Fibroblast of the conjunctiva (primary cell): ENCODE measurements around the gene CAP2.
A peak's percentile ranks its signal among the peaks of the same experiment; 100 is the strongest.
"Not testable (repeated sequence)": the region's sequence is repeated elsewhere in the genome, so short reads cannot be mapped to it uniquely, and the experiment has no call there.

ENCODE experiments used
- DNase-seq: peaks from one replicate; pipeline ENCODE4 v3.0.0-alpha.2; 2010; ENCODE audit warnings: low read depth

CAP2 gene

DNA sequence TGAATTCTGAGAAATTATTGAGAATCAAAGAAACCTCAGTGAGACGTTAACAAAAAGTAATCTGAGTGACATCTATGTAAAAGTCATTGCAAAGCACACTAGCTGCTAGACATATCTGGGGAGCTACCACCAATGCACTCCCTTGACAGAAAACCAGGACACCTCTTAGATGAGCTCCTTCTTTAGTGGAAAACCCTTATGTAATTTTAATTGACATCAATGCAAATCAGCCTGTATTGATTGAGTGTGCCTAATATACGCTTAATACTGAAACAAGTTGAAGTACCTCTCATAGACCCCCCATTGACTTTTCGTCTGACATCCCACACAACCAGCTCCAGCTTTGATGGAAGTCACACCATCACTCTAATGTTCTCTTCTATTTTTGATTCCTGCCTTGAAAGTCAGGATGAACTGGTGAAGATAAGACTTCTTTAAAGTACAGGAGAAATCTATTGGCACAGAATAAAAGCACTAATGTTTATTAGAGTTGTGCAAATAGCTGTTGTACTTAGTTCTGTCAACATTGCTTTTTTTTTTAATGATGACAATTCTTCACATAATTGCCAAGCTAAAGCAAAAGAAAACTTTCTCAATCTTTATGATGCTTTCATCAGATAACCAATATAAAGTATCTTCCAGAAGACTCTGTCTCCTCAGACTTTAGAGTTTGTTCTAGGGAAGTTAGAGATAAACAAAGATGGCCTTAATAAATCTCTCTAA is 108.7 kb downstream of the CAP2 start:
- DNase-seq: no peak

GRCh38 chr6:17503051-17503450 is 109.7 kb downstream of the CAP2 start:
- DNase-seq: no peak

GRCh38 chr6:17504005-17504404 is 110.6 kb downstream of the CAP2 start:
- no peak for DNase-seq

GRCh38 chr6:17505062-17505476 is 111.7 kb downstream of the CAP2 start:
- no peak for DNase-seq

GRCh38 chr6:17505767-17506280 is 112.4 kb downstream of the CAP2 start:
- DNase-seq: no peak

DNA sequence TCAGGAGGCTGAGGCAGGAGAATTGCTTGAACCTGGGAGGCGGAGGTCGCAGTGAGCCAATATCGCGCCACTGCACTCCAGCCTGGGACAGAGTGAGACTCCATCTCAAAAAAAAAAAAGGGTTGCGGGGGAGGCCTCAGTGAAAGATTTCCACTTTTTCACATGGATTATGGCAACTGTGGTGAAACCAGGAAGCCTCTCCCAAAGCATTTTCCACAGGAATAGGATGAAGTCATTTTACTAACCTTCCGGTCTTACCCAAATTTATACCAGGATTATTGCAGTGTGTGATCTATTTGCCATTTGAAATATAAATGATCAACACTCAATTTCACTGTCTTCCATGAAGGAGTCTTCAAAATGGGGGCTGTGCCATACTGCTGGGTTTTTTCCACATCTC is 113.1 kb downstream of the CAP2 start:
- DNase-seq: no peak

GRCh38 chr6:17506962-17507361 is 113.6 kb downstream of the CAP2 start:
- DNase-seq: no peak

- no peak for DNase-seq
Measured at GRCh38 chr6:17511084-17511483, 117.7 kb downstream of the CAP2 start.

GRCh38 chr6:17511580-17511979 is 118.2 kb downstream of the CAP2 start:
- DNase-seq: no peak

DNA sequence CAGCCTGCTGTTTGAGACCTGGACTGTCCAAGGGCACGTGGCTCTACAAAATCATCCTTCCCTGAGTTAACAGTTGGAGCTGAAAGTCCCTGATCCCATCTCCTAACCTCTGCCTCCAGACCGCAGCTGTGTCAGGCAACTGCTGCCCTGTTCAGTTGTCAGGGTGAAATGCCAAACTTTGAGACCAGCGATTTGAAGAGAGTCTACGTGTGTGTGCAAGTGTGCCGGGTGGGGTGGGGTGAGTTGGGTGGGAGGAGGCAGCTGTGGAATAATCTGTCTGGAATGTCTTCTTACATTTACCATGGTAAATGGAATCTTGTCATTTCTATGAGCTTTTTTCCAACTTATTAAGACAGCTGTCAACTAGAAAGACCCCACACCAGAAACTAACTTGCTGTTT is 125.7 kb downstream of the CAP2 start:
- DNase-seq: no peak

GRCh38 chr6:17525637-17526036 is 132.2 kb downstream of the CAP2 start:
- no peak for DNase-seq

DNA sequence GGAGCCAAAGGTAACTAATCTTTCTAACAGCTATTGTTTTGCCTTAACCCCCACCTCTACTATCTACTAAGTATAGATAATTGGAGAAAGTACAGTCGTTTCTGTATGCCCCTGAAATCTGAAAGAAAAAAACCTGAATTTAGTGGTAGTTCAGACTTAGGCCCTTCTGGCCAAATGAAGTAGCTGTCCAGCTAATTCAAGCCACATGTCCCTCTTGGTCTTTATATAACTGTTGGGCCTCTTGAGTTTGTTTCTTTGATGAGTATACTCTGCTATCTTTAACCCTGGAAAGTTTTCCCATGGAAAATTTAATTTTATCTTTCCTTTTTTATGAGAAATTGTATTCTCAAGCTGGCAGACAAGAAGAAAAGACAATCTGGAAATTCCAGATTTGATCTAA is 133.7 kb downstream of the CAP2 start:
- DNase-seq: no peak

DNA sequence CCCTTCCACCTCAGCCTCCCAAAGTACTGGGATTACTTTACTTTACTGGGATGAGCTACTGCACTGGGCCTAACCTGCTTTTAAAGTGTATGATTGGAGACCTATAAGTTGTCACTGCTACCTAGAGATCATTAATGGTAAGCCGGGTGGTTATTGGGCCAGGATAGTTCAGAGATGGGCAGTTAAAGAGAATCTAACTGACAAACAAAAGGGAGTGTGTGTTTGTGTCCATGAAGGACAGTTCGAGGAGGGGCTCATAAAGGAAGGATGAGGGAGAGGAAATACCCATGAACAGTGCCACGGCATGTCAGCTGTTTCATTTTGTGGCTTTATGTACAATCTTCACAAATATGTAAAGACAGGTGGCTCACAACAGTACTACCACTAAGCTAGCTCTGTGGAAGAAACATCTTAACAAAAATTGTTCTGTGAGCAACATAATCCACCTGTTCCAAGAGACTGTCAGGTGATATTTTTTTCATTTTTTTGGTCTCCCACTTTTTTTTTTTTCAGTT is 137.0 kb downstream of the CAP2 start:
- no peak for DNase-seq

- no peak for DNase-seq
Measured at GRCh38 chr6:17536586-17536985, 143.2 kb downstream of the CAP2 start.

DNA sequence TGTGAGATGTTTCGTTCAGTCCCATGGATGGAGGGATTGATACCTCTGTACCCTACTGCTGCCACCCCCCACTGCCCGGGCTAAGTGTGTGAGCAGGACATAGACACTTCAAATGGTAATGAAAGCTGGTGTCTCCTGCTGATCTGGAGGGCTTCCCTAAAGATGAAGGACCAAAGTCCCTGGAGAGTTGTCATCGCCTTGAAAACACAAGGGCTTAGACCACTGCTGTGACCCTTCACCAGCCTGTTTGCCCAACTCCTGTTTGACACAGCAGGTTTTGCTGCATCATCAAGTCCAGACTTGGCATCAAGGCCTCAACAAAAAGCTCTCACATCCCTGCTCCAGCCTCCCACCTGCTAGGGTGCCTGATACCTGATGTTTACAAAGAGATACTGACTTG is 148.8 kb downstream of the CAP2 start:
- DNase-seq: no peak

- DNase-seq: not testable (repeated sequence)
Measured at GRCh38 chr6:17545681-17546080, 152.3 kb downstream of the CAP2 start.

DNA sequence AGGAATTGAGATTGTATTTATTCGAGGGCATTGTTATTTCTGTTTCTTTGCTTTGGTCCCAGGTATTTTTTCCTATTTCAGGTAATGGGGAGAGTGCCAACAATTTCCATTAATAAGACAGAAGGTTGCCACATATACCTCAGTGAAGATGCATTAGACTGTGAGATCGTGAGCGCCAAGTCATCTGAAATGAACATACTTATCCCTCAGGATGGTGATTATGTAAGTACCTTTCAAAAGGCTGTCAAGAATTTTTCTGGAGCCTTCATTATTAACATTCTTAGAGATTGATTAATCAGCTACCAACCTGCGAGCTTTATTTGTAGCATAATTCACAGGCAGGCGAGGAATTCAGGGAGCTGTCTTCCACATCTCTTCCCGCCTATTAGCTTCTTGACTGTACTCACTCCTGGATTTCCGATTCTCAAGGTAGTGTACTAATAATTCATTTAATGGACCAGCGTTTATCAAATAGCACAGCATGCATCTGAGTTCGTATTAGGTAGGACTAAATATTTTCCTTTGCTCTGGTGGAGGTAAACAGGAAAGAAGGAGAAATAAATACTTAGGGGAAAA is 158.1 kb downstream of the CAP2 start:
- no peak for DNase-seq

DNA sequence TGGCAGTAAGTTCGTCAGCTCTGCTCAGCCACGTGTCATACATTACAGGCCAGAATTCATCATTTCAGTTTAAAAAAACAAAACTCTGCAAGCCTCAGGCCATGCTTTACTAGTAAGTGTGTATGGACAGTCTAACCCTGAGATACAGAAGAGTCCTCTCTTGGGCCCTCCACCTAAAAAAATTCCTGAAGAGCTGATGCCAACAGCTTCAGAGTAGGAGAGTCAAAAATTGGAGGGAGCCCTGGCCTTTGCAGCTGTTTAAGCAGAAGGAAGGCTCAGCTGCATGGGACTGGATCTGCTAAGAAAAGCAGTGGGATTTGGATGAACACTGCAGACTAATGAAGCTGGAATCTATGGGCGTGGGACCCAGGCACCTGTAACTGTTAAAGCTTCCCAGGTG is 159.5 kb downstream of the CAP2 start:
- no peak for DNase-seq

DNA sequence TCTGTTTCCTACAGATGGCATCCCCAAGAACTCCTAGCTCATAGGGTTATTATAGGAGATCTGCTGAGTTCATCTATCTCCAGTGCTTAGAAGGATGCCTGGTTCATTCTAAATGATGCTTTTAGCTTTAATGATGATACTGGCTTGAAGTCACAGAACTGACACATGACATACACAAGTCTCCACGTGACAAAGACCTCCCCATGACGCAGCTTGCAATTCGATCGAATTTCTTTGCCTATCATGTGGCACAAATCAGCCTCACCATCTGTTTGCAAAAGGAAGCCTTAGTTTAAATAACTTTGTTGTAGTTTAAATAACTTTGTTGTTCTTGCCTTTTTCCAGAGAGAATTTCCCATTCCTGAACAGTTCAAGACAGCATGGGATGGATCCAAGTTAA is 162.6 kb downstream of the CAP2 start:
- DNase-seq: no peak

GRCh38 chr6:17562636-17563035 is 169.2 kb downstream of the CAP2 start:
- DNase-seq: no peak

GRCh38 chr6:17565399-17565798 is 172.0 kb downstream of the CAP2 start:
- DNase-seq: no peak

DNA sequence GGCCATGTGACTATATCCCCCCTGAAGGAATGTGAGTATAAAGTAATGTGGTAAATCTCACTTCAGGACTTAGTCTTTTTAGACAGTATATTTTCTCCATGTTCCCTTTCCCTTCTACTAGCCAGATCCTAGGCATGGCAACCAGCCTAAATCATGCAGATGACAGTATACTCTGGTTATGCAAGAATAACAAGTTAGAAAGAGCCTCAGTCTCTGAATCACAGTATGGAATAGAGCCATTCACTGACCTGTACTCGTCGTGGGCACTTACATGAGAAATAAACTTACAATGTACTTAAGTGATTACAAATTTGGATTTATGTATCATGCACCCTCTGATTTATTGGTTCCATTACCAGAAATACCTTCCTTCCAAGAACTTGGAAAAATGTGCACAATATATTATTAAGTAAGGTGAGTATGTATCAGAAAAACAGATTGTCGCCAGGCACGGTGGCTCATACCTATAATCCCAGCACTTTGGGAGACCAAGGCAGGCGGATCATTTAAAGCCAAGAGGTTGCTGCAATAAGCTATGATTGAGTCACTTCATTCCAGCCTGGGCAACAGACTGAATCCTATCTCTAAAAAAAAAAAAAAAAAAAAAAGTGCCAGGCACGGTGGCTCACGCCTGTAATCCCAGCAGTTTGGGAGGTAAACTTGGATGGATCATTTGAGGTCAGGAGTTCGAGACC is 181.6 kb downstream of the CAP2 start:
- DNase-seq: peak; percentile 58

DNA sequence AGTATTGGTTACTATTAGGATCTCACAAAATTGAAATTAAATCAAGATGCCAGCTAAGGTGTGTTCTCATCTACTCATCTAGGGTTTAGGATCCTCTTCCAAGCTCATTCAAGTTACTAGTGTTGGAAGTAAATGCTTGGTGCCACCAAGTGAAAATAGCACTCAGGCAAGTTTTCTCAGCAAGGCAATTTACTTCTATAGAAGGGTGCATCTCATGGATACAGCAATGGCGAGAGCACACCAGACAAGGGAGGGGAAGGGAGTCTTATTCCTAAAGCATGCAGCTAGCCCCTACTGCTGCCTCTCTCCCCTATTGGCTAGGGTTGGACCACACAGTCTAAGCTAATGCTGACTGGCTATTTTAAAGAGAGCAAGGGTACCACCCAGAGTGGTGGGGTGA is 183.7 kb downstream of the CAP2 start:
- no peak for DNase-seq
